Loucy (cell line): Measurements from ENCODE around the gene YPEL3.

Experiments
- H2AFZ ChIP-seq: fragments of 200-600 bp; sonication (generic); 2 replicates; pipeline ENCODE4 v1.6.0; 2016; ENCODE audit warnings: antibody characterized with exemption, mild to moderate bottlenecking, low read length, moderate library complexity
- H3F3A ChIP-seq: fragments of 200-600 bp; 2 replicates; pipeline ENCODE4 v1.6.0; 2016; ENCODE audit warnings: antibody characterized with exemption, low read depth, mild to moderate bottlenecking
- H3K27me3 ChIP-seq: fragments of 200-600 bp; sonication (generic); 2 replicates; pipeline ENCODE4 v1.6.1; 2014; ENCODE audit warnings: low read length, mild to moderate bottlenecking; ENCODE audit not compliant: insufficient read depth, poor library complexity, severe bottlenecking
- H3K36me3 ChIP-seq: fragments of 200-600 bp; sonication (generic); 2 replicates; pipeline ENCODE4 v1.6.1; 2016; ENCODE audit warnings: low read length; ENCODE audit not compliant: insufficient read depth
- H3K4me1 ChIP-seq: fragments of 200-600 bp; sonication (generic); 2 replicates; pipeline ENCODE4 v1.5.1; 2014; ENCODE audit warnings: low read length, mild to moderate bottlenecking; ENCODE audit not compliant: insufficient read depth, poor library complexity, severe bottlenecking
- H3K4me2 ChIP-seq: fragments of 200-600 bp; sonication (generic); 2 replicates; pipeline ENCODE4 v1.6.0; 2014; ENCODE audit warnings: antibody characterized with exemption, low read length, low read depth, mild to moderate bottlenecking; ENCODE audit not compliant: poor library complexity, severe bottlenecking
- H3K4me3 ChIP-seq: fragments of 200-600 bp; sonication (generic); 2 replicates; pipeline ENCODE4 v1.5.1; 2014; ENCODE audit warnings: low read length, mild to moderate bottlenecking, mixed read lengths; ENCODE audit not compliant: poor library complexity, severe bottlenecking
- H3K79me2 ChIP-seq: fragments of 200-600 bp; sonication (generic); 2 replicates; pipeline ENCODE4 v1.6.1; 2014; ENCODE audit warnings: low read length; ENCODE audit not compliant: insufficient read depth
- H3K9ac ChIP-seq: fragments of 200-600 bp; sonication (generic); 2 replicates; pipeline ENCODE4 v1.6.0; 2014; ENCODE audit warnings: mild to moderate bottlenecking, low read depth, low read length, moderate library complexity; ENCODE audit not compliant: poor library complexity, severe bottlenecking
- H3K9me2 ChIP-seq: fragments of 200-600 bp; sonication (generic); replicated peaks from 2 replicates; pipeline ENCODE4 v1.6.1; 2016; ENCODE audit warnings: low read depth, low read length, mixed read lengths
- H3K9me3 ChIP-seq: fragments of 200-600 bp; sonication (generic); 2 replicates; pipeline ENCODE4 v1.6.1; 2014; ENCODE audit warnings: mild to moderate bottlenecking, antibody characterized with exemption, low read length, low read depth; ENCODE audit not compliant: insufficient read depth
- H4K20me1 ChIP-seq: fragments of 200-600 bp; sonication (generic); 2 replicates; pipeline ENCODE4 v1.6.0; 2014; ENCODE audit warnings: antibody characterized with exemption, low read length, mild to moderate bottlenecking; ENCODE audit not compliant: insufficient read depth, poor library complexity, severe bottlenecking
- CTCF ChIP-seq: fragments of 200-600 bp; sonication (generic); conservative IDR thresholded peaks from 2 replicates; pipeline ENCODE4 v1.5.1; 2014; ENCODE audit warnings: mild to moderate bottlenecking, antibody characterized with exemption, low read length
- EZH2phosphoT487 ChIP-seq: fragments of 200-600 bp; IDR thresholded peaks from 2 replicates; pipeline ENCODE4 v1.6.1; 2018; ENCODE audit warnings: antibody characterized with exemption, mild to moderate bottlenecking, moderate library complexity, borderline replicate concordance

Gene YPEL3

GRCh38 chr16:30052671-30053372 lies 43.2 kb downstream of the YPEL3 start:
- H3K27me3 ChIP-seq: no peaks in the 10 kb centered on the region
- peak overlapping the region; percentile 88 for H3K4me3 ChIP-seq
- TF ChIP-seq CTCF: no peak
- TF ChIP-seq EZH2phosphoT487: no peak
- no peaks in the 10 kb centered on the region for H3K36me3 ChIP-seq
- H2AFZ ChIP-seq: peak overlapping the region; percentile 85
- H3K9ac ChIP-seq: peak overlapping the region; percentile 88
- no peaks in the 10 kb centered on the region for H4K20me1 ChIP-seq
- no peaks in the 10 kb centered on the region for H3K9me2 ChIP-seq
- H3K79me2 ChIP-seq: peaks cover 19% of the 10 kb centered on the region
- no peaks in the 10 kb centered on the region for H3K9me3 ChIP-seq
- H3K4me1 ChIP-seq: peaks cover 20% of the 10 kb centered on the region
- no peaks in the 10 kb centered on the region for H3F3A ChIP-seq
- peak overlapping the region; percentile 99 for H3K4me2 ChIP-seq

- H3K36me3 ChIP-seq: no peaks in the 10 kb centered on the region
- peaks cover 19% of the 10 kb centered on the region for H3K79me2 ChIP-seq
- H3K4me1 ChIP-seq: peaks cover 20% of the 10 kb centered on the region
- peak overlapping the region; percentile 88 for H3K4me3 ChIP-seq
- no peak overlapping the region for H2AFZ ChIP-seq
- H3K9me3 ChIP-seq: no peaks in the 10 kb centered on the region
- peak overlapping the region; percentile 73 for H3K4me2 ChIP-seq
- peak overlapping the region; percentile 88 for H3K9ac ChIP-seq
- no peaks in the 10 kb centered on the region for H3K27me3 ChIP-seq
- TF ChIP-seq EZH2phosphoT487 (no peak), CTCF (no peak)
- H3K9me2 ChIP-seq: no peaks in the 10 kb centered on the region
- no peaks in the 10 kb centered on the region for H3F3A ChIP-seq
- H4K20me1 ChIP-seq: no peaks in the 10 kb centered on the region
Observed at GRCh38 chr16:30051518-30051917, 44.5 kb downstream of the YPEL3 start.

- Histone ChIP-seq H3K79me2 (peaks cover 19% of the 10 kb centered on the region), H3K36me3 (no peaks in the 10 kb centered on the region), H3K27me3 (no peaks in the 10 kb centered on the region), H3K9me3 (no peaks in the 10 kb centered on the region), H3K4me3 (no peak overlapping the region), H4K20me1 (no peaks in the 10 kb centered on the region), H3K9me2 (no peaks in the 10 kb centered on the region), H2AFZ (no peak overlapping the region), H3K9ac (no peak overlapping the region), H3K4me1 (peaks cover 14% of the 10 kb centered on the region), H3F3A (no peaks in the 10 kb centered on the region), H3K4me2 (no peak overlapping the region)
- TF ChIP-seq CTCF (no peak), EZH2phosphoT487 (no peak)
Observed at GRCh38 chr16:30049871-30050270, 46.1 kb downstream of the YPEL3 start.
